ENCODE data around the gene CCR5. TPM values are rescaled to one million over a fixed set of nuclear protein-coding genes. Genes with fewer than 3 reads are reported as not detected.

CCR5 gene
- total and polyA plus RNA-seq, 2 of the 8 experiments (the other 6 are each of a cell fraction or from before 2014, with no cell fraction given): not detected

DNA sequence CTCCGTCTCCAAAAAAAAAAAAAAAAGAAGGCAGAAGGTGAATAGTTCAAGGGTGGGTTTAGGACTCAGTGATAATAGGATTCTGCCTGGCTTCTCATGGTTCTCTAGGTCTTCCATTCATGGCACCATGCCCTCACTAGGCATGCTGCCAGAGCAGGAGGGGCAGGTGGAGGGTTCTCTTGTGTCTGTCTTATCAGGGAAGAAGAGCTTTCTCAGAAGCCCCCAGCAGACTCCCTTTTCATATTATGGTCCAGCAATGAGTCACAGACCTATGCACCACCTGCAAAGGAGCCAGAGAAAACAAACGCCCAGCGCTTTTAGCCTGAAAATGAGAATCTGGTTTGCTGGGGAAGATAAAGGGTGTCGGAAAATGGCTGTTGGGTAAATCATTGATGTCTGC, 13.8 kb upstream of the CCR5 start (continued):
- TF ChIP-seq FOSL1 (IDR thresholded peaks at IDR 0.05; ENCODE audit: insufficient read depth, low read depth, low read length) (no peak), MAFK (IDR thresholded peaks at IDR 0.05; ENCODE audit: low read depth, low read length) (no peak)
- TF ChIP-seq, protein P1, sequence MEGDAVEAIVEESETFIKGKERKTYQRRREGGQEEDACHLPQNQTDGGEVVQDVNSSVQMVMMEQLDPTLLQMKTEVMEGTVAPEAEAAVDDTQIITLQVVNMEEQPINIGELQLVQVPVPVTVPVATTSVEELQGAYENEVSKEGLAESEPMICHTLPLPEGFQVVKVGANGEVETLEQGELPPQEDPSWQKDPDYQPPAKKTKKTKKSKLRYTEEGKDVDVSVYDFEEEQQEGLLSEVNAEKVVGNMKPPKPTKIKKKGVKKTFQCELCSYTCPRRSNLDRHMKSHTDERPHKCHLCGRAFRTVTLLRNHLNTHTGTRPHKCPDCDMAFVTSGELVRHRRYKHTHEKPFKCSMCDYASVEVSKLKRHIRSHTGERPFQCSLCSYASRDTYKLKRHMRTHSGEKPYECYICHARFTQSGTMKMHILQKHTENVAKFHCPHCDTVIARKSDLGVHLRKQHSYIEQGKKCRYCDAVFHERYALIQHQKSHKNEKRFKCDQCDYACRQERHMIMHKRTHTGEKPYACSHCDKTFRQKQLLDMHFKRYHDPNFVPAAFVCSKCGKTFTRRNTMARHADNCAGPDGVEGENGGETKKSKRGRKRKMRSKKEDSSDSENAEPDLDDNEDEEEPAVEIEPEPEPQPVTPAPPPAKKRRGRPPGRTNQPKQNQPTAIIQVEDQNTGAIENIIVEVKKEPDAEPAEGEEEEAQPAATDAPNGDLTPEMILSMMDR (IDR thresholded peaks at IDR 0.05; ENCODE audit: control extremely low read depth in 1 of 3, insufficient read depth in 1 of 3, low read depth in 1 of 3, low read length in 3 of 3): no peak
